Esophagus muscularis mucosa (tissue), 4 donors: ENCODE measurements around the gene PSME2. TPM values are rescaled to one million over a fixed set of nuclear protein-coding genes. Genes with fewer than 3 reads are reported as not detected.

Source experiments
- DNase-seq: peaks from one replicate; pipeline ENCODE4 v3.0.0-alpha.2; 2017; ENCODE audit errors: extremely low spot score
- H3K27ac ChIP-seq, 4 donors: fragments of 200-600 bp; sonication (generic); replicated peaks in 1 of 4; 1 replicate in 3 of 4; 2 replicates in 1 of 4; pipeline ENCODE4 v1.5.1; 2016 to 2019; ENCODE audit warnings: mild to moderate bottlenecking in 1 of 4
- H3K27me3 ChIP-seq, 4 donors: fragments of 200-600 bp; sonication (generic); one replicate each; pipeline versions ENCODE4 v1.5.1 to v1.6.0; 2016 to 2019
- H3K36me3 ChIP-seq, 4 donors: fragments of 200-600 bp; sonication (generic); one replicate each; pipeline ENCODE4 v1.5.1; 2016 to 2019
- H3K4me1 ChIP-seq, 4 donors: fragments of 200-600 bp; sonication (generic); one replicate each; pipeline ENCODE4 v1.5.1; 2016 to 2019
- H3K4me3 ChIP-seq, 4 donors: fragments of 200-600 bp; sonication (generic); 1 replicate in 2 of 4; 2 replicates in 2 of 4; pipeline ENCODE4 v1.5.1; 2016 to 2019; ENCODE audit warnings: mild to moderate bottlenecking in 4 of 4, moderate library complexity in 1 of 4
- H3K9me3 ChIP-seq, 4 donors: fragments of 200-600 bp; sonication (generic); 1 replicate in 3 of 4; 2 replicates in 1 of 4; pipeline ENCODE4 v1.5.1; 2016 to 2019
- CTCF ChIP-seq, 3 experiments: fragments of 200-600 bp in 2 of 3; fragments of 450-650 bp in 1 of 3; sonication (generic) in 2 of 3; IDR thresholded peaks; one replicate each; pipeline ENCODE4 v1.5.1; 2017 to 2019; ENCODE audit warnings: antibody characterized with exemption in 3 of 3, mild to moderate bottlenecking in 2 of 3, moderate library complexity in 1 of 3
- EP300 ChIP-seq: sonication (generic); formaldehyde crosslinking; IDR thresholded peaks from one replicate; pipeline ENCODE4 v1.6.1; 2017; ENCODE audit warnings: antibody characterized with exemption
- POLR2A ChIP-seq: fragments of 450-650 bp; IDR thresholded peaks from one replicate; pipeline ENCODE4 v1.6.1; 2017; ENCODE audit warnings: antibody characterized with exemption, moderate library complexity, mild to moderate bottlenecking, low read depth
- POLR2AphosphoS5 ChIP-seq, 2 donors: sonication (generic); formaldehyde crosslinking; IDR thresholded peaks; one replicate each; pipeline ENCODE4 v1.6.1; 2017; ENCODE audit warnings: antibody characterized with exemption in 2 of 2
- WGBS: methylation state at CpG from one replicate; pipeline ENCODE4 v1.1.5; 2018; 5-methylcytosine and 5-hydroxymethylcytosine counted together
- intact Hi-C: fragments of 100-400 bp; cut with DNase I; formaldehyde crosslinking; loops from one replicate; pipeline ENCODE4 v1.15.1; 2023
- total RNA-seq, 4 donors: library from RNA; depleted of rRNA; stranded (reverse); fragments of >200 nt; gene quantifications; one replicate each; pipeline versions ENCODE4 v1.1.0 to v1.2.1, GENCODE V29; 2016

PSME2 gene
- total RNA-seq, 4 donors from 2014 or later: 32.8 to 64.3 (median 42.6) TPM

DNA sequence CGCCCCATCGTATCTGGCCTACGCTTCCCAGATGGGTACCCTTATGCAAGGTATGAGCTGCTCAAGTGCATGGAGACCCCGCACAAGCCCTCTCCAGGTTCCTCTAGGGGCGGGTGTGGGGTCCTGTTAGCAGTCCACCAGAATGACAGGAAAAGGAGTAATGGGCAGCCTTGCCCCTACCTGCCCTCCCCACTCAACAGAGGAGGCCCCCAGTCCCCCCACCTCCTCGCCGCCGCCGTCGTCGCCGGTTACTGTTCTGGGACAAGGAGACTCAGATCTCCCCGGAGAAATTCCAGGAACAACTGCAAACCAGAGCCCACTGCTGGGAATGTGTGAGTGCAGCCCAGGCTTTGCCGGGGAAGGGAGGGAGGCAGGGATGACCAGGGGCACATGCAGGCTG is 31.5 kb upstream of the PSME2 start:
- Histone ChIP-seq H3K27ac (peak overlapping the region in 1 of 4 donors; percentile 81), H3K4me3 (no peak overlapping the region), H3K36me3 (peaks cover 27 to 76% (median 73%) of the 10 kb centered on the region in 4 donors), H3K4me1 (peaks cover 11 to 18% (median 16%) of the 10 kb centered on the region in 4 donors), H3K27me3 (no peaks in the 10 kb centered on the region), H3K9me3 (no peaks in the 10 kb centered on the region)
- 95% methylated on average over 14 of the region's 14 CpGs for WGBS
- intact Hi-C loops: no loop called here
- no peak for TF ChIP-seq POLR2A
- TF ChIP-seq EP300: no peak
- TF ChIP-seq POLR2AphosphoS5 (IDR thresholded peaks at IDR 0.05): no peak
- TF ChIP-seq CTCF (IDR thresholded peaks at IDR 0.05): no peak
- no peak for DNase-seq

GRCh38 chr14:24177041-24177825 is 30.8 kb upstream of the PSME2 start:
- H3K36me3 ChIP-seq: peaks cover 22 to 70% (median 68%) of the 10 kb centered on the region in 4 donors
- no peak overlapping the region for H3K27ac ChIP-seq
- no peaks in the 10 kb centered on the region for H3K27me3 ChIP-seq
- no peak for DNase-seq
- WGBS: 88% methylated on average over 11 of the region's 12 CpGs
- no peak overlapping the region for H3K4me3 ChIP-seq
- intact Hi-C loops: no loop called here
- peaks cover 11 to 24% (median 21%) of the 10 kb centered on the region in 4 donors for H3K4me1 ChIP-seq
- H3K9me3 ChIP-seq: no peaks in the 10 kb centered on the region
- TF ChIP-seq POLR2A: no peak

GRCh38 chr14:24176599-24176998 is 30.2 kb upstream of the PSME2 start:
- Histone ChIP-seq H3K4me1 (peaks cover 14 to 31% (median 28%) of the 10 kb centered on the region in 4 donors), H3K27me3 (no peaks in the 10 kb centered on the region), H3K4me3 (no peak overlapping the region), H3K36me3 (peaks cover 22 to 65% (median 62%) of the 10 kb centered on the region in 4 donors), H3K9me3 (no peaks in the 10 kb centered on the region), H3K27ac (no peak overlapping the region)
- WGBS: 95% methylated on average over 5 of the region's 5 CpGs
- DNase-seq: no peak
- TF ChIP-seq EP300 (no peak), POLR2AphosphoS5 (IDR thresholded peaks at IDR 0.05) (no peak), POLR2A (no peak), CTCF (IDR thresholded peaks at IDR 0.05) (no peak)
- intact Hi-C loops: no loop called here

DNA sequence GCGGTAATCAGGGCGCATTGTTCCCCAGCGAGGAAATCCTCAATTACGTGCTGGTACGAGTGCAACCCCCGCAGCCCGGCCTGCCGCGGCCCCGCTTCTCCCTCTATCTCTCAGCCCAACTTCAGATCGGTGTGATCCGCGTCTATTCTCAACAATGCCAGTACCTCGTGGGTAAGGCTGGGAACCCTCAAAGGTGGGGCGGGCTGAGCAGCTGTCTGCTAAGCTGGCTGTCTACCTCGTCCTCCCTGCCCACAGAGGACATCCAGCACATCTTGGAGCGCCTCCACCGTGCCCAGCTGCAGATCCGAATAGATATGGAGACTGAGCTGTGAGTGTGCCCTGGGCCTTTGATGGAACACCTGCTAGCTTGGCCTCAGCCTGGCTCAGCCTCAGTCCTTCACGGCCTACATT is 26.5 kb upstream of the PSME2 start:
- peak overlapping the region in 2 of 4 donors; percentile 23 to 75 for H3K27ac ChIP-seq
- no peaks in the 10 kb centered on the region for H3K9me3 ChIP-seq
- no peaks in the 10 kb centered on the region for H3K27me3 ChIP-seq
- WGBS: 71% methylated on average over 20 of the region's 20 CpGs
- peaks cover 7 to 22% (median 20%) of the 10 kb centered on the region in 4 donors for H3K4me1 ChIP-seq
- intact Hi-C loops: no loop called here
- TF ChIP-seq POLR2AphosphoS5 (IDR thresholded peaks at IDR 0.05): no peak
- TF ChIP-seq POLR2A: no peak
- no peak for TF ChIP-seq CTCF (IDR thresholded peaks at IDR 0.05)
- TF ChIP-seq EP300: no peak
- H3K4me3 ChIP-seq: peak overlapping the region in 2 of 4 donors; percentile 49 to 58
- H3K36me3 ChIP-seq: peaks cover 8 to 45% (median 37%) of the 10 kb centered on the region in 4 donors
- no peak for DNase-seq

- Histone ChIP-seq H3K4me1 (peaks cover 7 to 22% (median 20%) of the 10 kb centered on the region in 4 donors), H3K9me3 (no peaks in the 10 kb centered on the region), H3K4me3 (peak overlapping the region; percentile 49 to 58 (median 52)), H3K27me3 (no peaks in the 10 kb centered on the region), H3K27ac (peak overlapping the region; percentile 40 to 75 (median 59)), H3K36me3 (peaks cover 7 to 45% (median 36%) of the 10 kb centered on the region in 4 donors)
- intact Hi-C loops: no loop called here
- DNase-seq: no peak
- no peak for TF ChIP-seq CTCF (IDR thresholded peaks at IDR 0.05)
- no peak for TF ChIP-seq EP300
- TF ChIP-seq POLR2A: no peak
- no peak for TF ChIP-seq POLR2AphosphoS5 (IDR thresholded peaks at IDR 0.05)
- 41% methylated on average over 21 of the region's 30 CpGs for WGBS
Observed at GRCh38 chr14:24172261-24172860, 26.0 kb upstream of the PSME2 start.
